ENCODE data around the gene LGALS9. TPM values are rescaled to one million over a fixed set of nuclear protein-coding genes. Genes with fewer than 3 reads are reported as not detected.

Gene LGALS9
- total and polyA plus RNA-seq, 2 donors (not counting 3 experiments of a cell fraction or from before 2014, with no cell fraction given) = 52.4 to 65.2 TPM

GRCh38 chr17:27666831-27667560, 36.0 kb downstream of the LGALS9 start:
- no TSS peak for BruUV-seq (replicated peaks)
- no peaks in the 10 kb centered on the region for H3K36me3 ChIP-seq (ENCODE audit: control insufficient read depth in 2 of 2, extremely low read depth in 1 of 2, insufficient read depth in 2 of 2, low read length in 2 of 2)
- no peak overlapping the region for H2AFZ ChIP-seq (ENCODE audit: low read depth, low read length)
- no peak overlapping the region for H3K9ac ChIP-seq (replicated peaks; ENCODE audit: extremely low read depth, insufficient read depth, low read length)
- DNase-seq (ENCODE audit: low read depth, low spot score) (no peak), FAIRE-seq (no peak)
- no peaks in the 10 kb centered on the region for H4K20me1 ChIP-seq (replicated peaks; ENCODE audit: control insufficient read depth, extremely low read depth, insufficient read depth, low read length)
- TF ChIP-seq, protein P1, sequence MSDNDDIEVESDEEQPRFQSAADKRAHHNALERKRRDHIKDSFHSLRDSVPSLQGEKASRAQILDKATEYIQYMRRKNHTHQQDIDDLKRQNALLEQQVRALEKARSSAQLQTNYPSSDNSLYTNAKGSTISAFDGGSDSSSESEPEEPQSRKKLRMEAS (IDR thresholded peaks at IDR 0.05; ENCODE audit: insufficient read depth, insufficient read length) = no peak
- TF ChIP-seq GATA2 (IDR thresholded peaks at IDR 0.05; ENCODE audit: insufficient read depth, insufficient read length, low read depth, low read length) = no peak
- no peak for TF ChIP-seq FOS (IDR thresholded peaks at IDR 0.05; ENCODE audit: borderline replicate concordance, insufficient read depth, low read length)
- TF ChIP-seq POLR2AphosphoS5 (IDR thresholded peaks at IDR 0.05; ENCODE audit: insufficient read depth, low read depth, low read length) = no peak
- TF ChIP-seq, protein P2, sequence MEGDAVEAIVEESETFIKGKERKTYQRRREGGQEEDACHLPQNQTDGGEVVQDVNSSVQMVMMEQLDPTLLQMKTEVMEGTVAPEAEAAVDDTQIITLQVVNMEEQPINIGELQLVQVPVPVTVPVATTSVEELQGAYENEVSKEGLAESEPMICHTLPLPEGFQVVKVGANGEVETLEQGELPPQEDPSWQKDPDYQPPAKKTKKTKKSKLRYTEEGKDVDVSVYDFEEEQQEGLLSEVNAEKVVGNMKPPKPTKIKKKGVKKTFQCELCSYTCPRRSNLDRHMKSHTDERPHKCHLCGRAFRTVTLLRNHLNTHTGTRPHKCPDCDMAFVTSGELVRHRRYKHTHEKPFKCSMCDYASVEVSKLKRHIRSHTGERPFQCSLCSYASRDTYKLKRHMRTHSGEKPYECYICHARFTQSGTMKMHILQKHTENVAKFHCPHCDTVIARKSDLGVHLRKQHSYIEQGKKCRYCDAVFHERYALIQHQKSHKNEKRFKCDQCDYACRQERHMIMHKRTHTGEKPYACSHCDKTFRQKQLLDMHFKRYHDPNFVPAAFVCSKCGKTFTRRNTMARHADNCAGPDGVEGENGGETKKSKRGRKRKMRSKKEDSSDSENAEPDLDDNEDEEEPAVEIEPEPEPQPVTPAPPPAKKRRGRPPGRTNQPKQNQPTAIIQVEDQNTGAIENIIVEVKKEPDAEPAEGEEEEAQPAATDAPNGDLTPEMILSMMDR (IDR thresholded peaks at IDR 0.05; ENCODE audit: extremely low read depth in 1 of 2, insufficient read depth in 1 of 2, low read depth in 1 of 2, low read length in 2 of 2) = no peak
- TF ChIP-seq POLR2A (IDR thresholded peaks at IDR 0.05; ENCODE audit: low read depth, low read length) = no peak
- no peak for TF ChIP-seq EZH2 (IDR thresholded peaks at IDR 0.05; ENCODE audit: borderline replicate concordance, low read depth, low read length, severe bottlenecking)
- no peak for TF ChIP-seq MYC (IDR thresholded peaks at IDR 0.05; ENCODE audit: low read depth, low read length)
- TF ChIP-seq JUN (IDR thresholded peaks at IDR 0.05; ENCODE audit: borderline replicate concordance, insufficient read depth, insufficient read length, low read depth) = no peak
- no peak overlapping the region for H3K4me2 ChIP-seq (ENCODE audit: insufficient read depth, low read length)
- ChIA-PET POLR2A (no interaction called here), CTCF (interaction anchor here (1.3 kb wide), 1 partner anchor 93 kb away, joined by 3 read pairs; no protein-coding TSS in a partner anchor)
- H3K79me2 ChIP-seq (ENCODE audit: control insufficient read depth, insufficient read depth, low read length) = no peaks in the 10 kb centered on the region
- H3K4me1 ChIP-seq (ENCODE audit: control insufficient read depth, extremely low read depth, insufficient read depth, low read length) = no peaks in the 10 kb centered on the region
- dilution Hi-C loops (cut with MboI; ENCODE audit: extremely low pct_ligation_motif_present, low sequenced_read_pairs) (no loop called here), intact Hi-C loops (cut with micrococcal nuclease) (no loop called here)
- H3K27ac ChIP-seq (ENCODE audit: insufficient read depth, low read depth, low read length) = no peak overlapping the region
- no peaks in the 10 kb centered on the region for H3K9me3 ChIP-seq (replicated peaks; ENCODE audit: control insufficient read depth, insufficient read depth, low read length)
- H3K27me3 ChIP-seq (ENCODE audit: control insufficient read depth in 2 of 2, insufficient read depth in 2 of 2, low read length in 2 of 2) = no peaks in the 10 kb centered on the region
- H3K9me1 ChIP-seq (replicated peaks; ENCODE audit: control insufficient read depth, extremely low read depth, insufficient read depth, low read length) = no peaks in the 10 kb centered on the region
- no peak overlapping the region for H3K4me3 ChIP-seq (replicated peaks in 1 of 3; ENCODE audit: insufficient read depth in 1 of 3, low read depth in 1 of 3, low read length in 3 of 3)

All from endothelial cell of umbilical vein (primary cell).